Endothelial cell of umbilical vein (primary cell): ENCODE results near the gene TXNDC2. TPM values are rescaled to one million over a fixed set of nuclear protein-coding genes. Genes with fewer than 3 reads are reported as not detected.

Experiments used
- BruUV-seq: library from RNA; stranded (reverse); fragments of 400-500 nt; replicated peaks from 2 replicates; lab custom pipeline; 2021; lab: Mats Ljungman, UMichigan
- CTCF ChIA-PET: fragments of 300-600, 350-600 bp; sonication (Branson Sonifier 250); formaldehyde crosslinking; loops from one replicate; lab custom pipeline; 2021; ENCODE audit warnings: antibody characterized with exemption, inconsistent platforms; lab: Charles Lee
- POLR2A ChIA-PET: fragments of 300-600, 350-600 bp; sonication (Branson Sonifier 250); formaldehyde crosslinking; loops from one replicate; lab custom pipeline; 2021; ENCODE audit warnings: antibody characterized with exemption, inconsistent platforms; lab: Charles Lee
- DNase-seq: peaks from one replicate; pipeline ENCODE4 v3.0.0-alpha.2; 2011; ENCODE audit warnings: low read depth, low spot score
- FAIRE-seq: peaks from 2 replicates; lab custom pipeline; 2011; peaks lifted over from hg19 to GRCh38; lab: Jason Lieb, UNC
- H2AFZ ChIP-seq: 2 replicates; pipeline ENCODE4 v1.6.0; 2012; ENCODE audit warnings: low read depth, low read length, control low read depth, inconsistent platforms
- H3K27ac ChIP-seq: 2 replicates; pipeline ENCODE4 v1.5.1; 2011; ENCODE audit warnings: low read depth, mild to moderate bottlenecking, control low read depth, low read length, moderate library complexity; ENCODE audit not compliant: insufficient read depth
- H3K27me3 ChIP-seq, 2 experiments: 2 replicates each; pipeline versions ENCODE4 v1.6.0 to v1.6.1; 2011; ENCODE audit warnings: low read length in 2 of 2, mixed read lengths in 1 of 2; ENCODE audit not compliant: control insufficient read depth in 2 of 2, insufficient read depth in 2 of 2
- H3K36me3 ChIP-seq, 2 experiments: 2 replicates in 1 of 2; 3 replicates in 1 of 2; pipeline ENCODE4 v1.5.1; 2011; ENCODE audit warnings: low read length in 2 of 2, mild to moderate bottlenecking in 1 of 2, moderate library complexity in 1 of 2; ENCODE audit not compliant: control insufficient read depth in 2 of 2, insufficient read depth in 2 of 2; ENCODE audit errors: extremely low read depth in 1 of 2
- H3K4me1 ChIP-seq: 3 replicates; pipeline ENCODE4 v1.5.1; 2011; ENCODE audit warnings: mild to moderate bottlenecking, low read length; ENCODE audit not compliant: control insufficient read depth, insufficient read depth; ENCODE audit errors: extremely low read depth
- H3K4me2 ChIP-seq: 2 replicates; pipeline ENCODE4 v1.6.1; 2011; ENCODE audit warnings: low read length, control low read depth, mixed read lengths; ENCODE audit not compliant: insufficient read depth
- H3K4me3 ChIP-seq, 3 experiments: fragments of 200-600 bp in 1 of 3; sonication (generic), shearing (Covaris generic) in 1 of 3; replicated peaks in 1 of 3; 2 replicates each; pipeline ENCODE4 v1.5.1; 2011 to 2016; ENCODE audit warnings: control low read depth in 3 of 3, low read length in 3 of 3, mild to moderate bottlenecking in 2 of 3, inconsistent platforms in 1 of 3, low read depth in 1 of 3, moderate library complexity in 1 of 3; ENCODE audit not compliant: insufficient read depth in 1 of 3
- H3K79me2 ChIP-seq: 2 replicates; pipeline ENCODE4 v1.6.0; 2012; ENCODE audit warnings: low read length, inconsistent platforms; ENCODE audit not compliant: control insufficient read depth, insufficient read depth
- H3K9ac ChIP-seq: replicated peaks from 2 replicates; pipeline ENCODE3; 2011; ENCODE audit warnings: low read length, control low read depth; ENCODE audit not compliant: insufficient read depth; ENCODE audit errors: extremely low read depth
- H3K9me1 ChIP-seq: replicated peaks from 3 replicates; pipeline ENCODE4 v1.6.0; 2011; ENCODE audit warnings: mild to moderate bottlenecking, low read length; ENCODE audit not compliant: control insufficient read depth, insufficient read depth; ENCODE audit errors: extremely low read depth
- H3K9me3 ChIP-seq: replicated peaks from 2 replicates; pipeline ENCODE4 v1.5.1; 2012; ENCODE audit warnings: low read length, inconsistent platforms; ENCODE audit not compliant: control insufficient read depth, insufficient read depth
- H4K20me1 ChIP-seq: replicated peaks from 2 replicates; pipeline ENCODE3; 2011; ENCODE audit warnings: mild to moderate bottlenecking, low read length; ENCODE audit not compliant: control insufficient read depth, insufficient read depth; ENCODE audit errors: extremely low read depth
- CTCF ChIP-seq, 2 donors: IDR thresholded peaks; 1 replicate in 1 of 2; 2 replicates in 1 of 2; pipeline ENCODE4 v1.5.1; 2011; ENCODE audit warnings: low read length in 2 of 2, mild to moderate bottlenecking in 2 of 2, moderate library complexity in 2 of 2, control low read depth in 1 of 2, inconsistent platforms in 1 of 2, low read depth in 1 of 2; ENCODE audit not compliant: insufficient read depth in 1 of 2; ENCODE audit errors: extremely low read depth in 1 of 2
- EZH2 ChIP-seq: IDR thresholded peaks from 2 replicates; pipeline ENCODE4 v1.6.1; 2012; ENCODE audit warnings: borderline replicate concordance, low read depth, mild to moderate bottlenecking, moderate library complexity, low read length, inconsistent platforms; ENCODE audit not compliant: severe bottlenecking
- FOS ChIP-seq: IDR thresholded peaks from 2 replicates; pipeline ENCODE4 v1.6.1; 2011; ENCODE audit warnings: mild to moderate bottlenecking, low read length, moderate library complexity, borderline replicate concordance; ENCODE audit not compliant: insufficient read depth
- GATA2 ChIP-seq: IDR thresholded peaks from 2 replicates; pipeline ENCODE4 v1.7.0; 2011; ENCODE audit warnings: low read depth, mild to moderate bottlenecking, moderate library complexity, mixed read lengths, low read length; ENCODE audit not compliant: insufficient read length, insufficient read depth
- JUN ChIP-seq: IDR thresholded peaks from 2 replicates; pipeline ENCODE4 v1.6.1; 2011; ENCODE audit warnings: borderline replicate concordance, low read depth; ENCODE audit not compliant: insufficient read length, insufficient read depth
- MAX ChIP-seq: IDR thresholded peaks from 2 replicates; pipeline ENCODE4 v1.6.1; 2011; ENCODE audit not compliant: insufficient read depth, insufficient read length
- MYC ChIP-seq: IDR thresholded peaks from one replicate; pipeline ENCODE4 v1.6.1; 2011; ENCODE audit warnings: mild to moderate bottlenecking, low read depth, low read length
- POLR2A ChIP-seq: IDR thresholded peaks from 2 replicates; pipeline ENCODE4 v1.6.1; 2012; ENCODE audit warnings: low read depth, mild to moderate bottlenecking, control low read depth, low read length
- dilution Hi-C: fragments of 300-500 bp; cut with MboI; formaldehyde crosslinking; loops from one replicate; pipeline ENCODE4 v1.15.0; 2019; ENCODE audit warnings: low sequenced_read_pairs; ENCODE audit not compliant: extremely low pct_ligation_motif_present
- intact Hi-C: fragments of 100-400 bp; cut with micrococcal nuclease; formaldehyde crosslinking; loops from one replicate; pipeline ENCODE4 v1.10.0; 2022
- polyA plus RNA-seq, 4 experiments: library from polyadenylated mRNA; depleted of rRNA in 3 of 4; stranded (reverse) in 3 of 4; unstranded in 1 of 4; fragments of >200 nt; gene quantifications; 2 replicates each; pipeline versions ENCODE4 v1.2.1 to v1.2.3, GENCODE V29; 2011 to 2012; ENCODE audit warnings: missing spikeins in 1 of 4
- total RNA-seq: library from RNA; stranded (reverse); gene quantifications from 2 replicates; pipeline ENCODE4 v1.2.3, GENCODE V29; 2021

TXNDC2 gene
- total and polyA plus RNA-seq, 2 donors (not counting 3 experiments of a cell fraction or from before 2014, with no cell fraction given) = 0.12 TPM; not detected in 1

GRCh38 chr18:9841752-9842151 lies 44.0 kb upstream of the TXNDC2 start:
- Histone ChIP-seq H4K20me1 (no peaks in the 10 kb centered on the region), H3K9me1 (no peaks in the 10 kb centered on the region), H3K4me2 (no peak overlapping the region), H3K4me1 (peaks cover 6% of the 10 kb centered on the region), H3K9ac (no peak overlapping the region), H3K79me2 (no peaks in the 10 kb centered on the region), H3K9me3 (no peaks in the 10 kb centered on the region), H2AFZ (no peak overlapping the region), H3K27me3 (no peaks in the 10 kb centered on the region), H3K36me3 (no peaks in the 10 kb centered on the region), H3K27ac (no peak overlapping the region), H3K4me3 (no peak overlapping the region)
- no TSS peak for BruUV-seq
- FAIRE-seq = no peak
- dilution Hi-C loops (no loop called here), intact Hi-C loops (no loop called here)
- ChIA-PET POLR2A (no interaction called here), CTCF (no interaction called here)
- no peak for DNase-seq
- TF ChIP-seq POLR2A (no peak), CTCF (IDR thresholded peaks at IDR 0.05; ENCODE audit: extremely low read depth in 1 of 2, insufficient read depth in 1 of 2, low read depth in 1 of 2, low read length in 2 of 2) (no peak), EZH2 (no peak), FOS (no peak), MYC (no peak), GATA2 (no peak), MAX (no peak), JUN (no peak)
